Fibroblast of lung (primary cell): ENCODE measurements around the gene NXPH1.

ENCODE experiments used
- EZH2 ChIP-seq: IDR thresholded peaks from 2 replicates; pipeline ENCODE4 v1.5.1; 2012; ENCODE audit warnings: low read length, control low read depth, mild to moderate bottlenecking; ENCODE audit errors: missing control alignments
- TF ChIP-seq, protein P1 (sequence below), 2 donors: IDR thresholded peaks in 1 of 2; conservative IDR thresholded peaks in 1 of 2; 1 replicate in 1 of 2; 2 replicates in 1 of 2; pipeline ENCODE4 v1.5.1; 2011 to 2012; ENCODE audit warnings: low read length in 2 of 2, control low read depth in 1 of 2, inconsistent platforms in 1 of 2, low read depth in 1 of 2, mild to moderate bottlenecking in 1 of 2

DNA sequence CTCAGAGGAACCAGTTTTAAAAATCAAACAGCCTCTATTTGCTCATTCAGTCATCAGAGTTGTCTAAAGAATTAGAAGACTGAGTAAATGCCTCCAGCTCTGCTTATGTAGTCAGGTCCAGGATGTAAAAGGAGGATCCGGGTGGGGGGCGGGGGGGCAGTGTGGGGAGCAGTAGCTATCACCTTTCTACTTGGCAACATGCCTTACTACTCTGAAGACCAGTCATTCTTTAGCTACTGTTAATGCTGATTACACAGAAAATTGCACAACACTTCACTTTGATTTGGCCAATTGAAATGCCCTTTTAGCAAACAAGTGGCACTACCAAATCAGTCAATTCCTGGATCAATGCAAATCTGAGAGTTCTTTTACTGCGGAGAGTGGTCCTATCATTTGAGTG is 164.2 kb downstream of the NXPH1 start:
- TF ChIP-seq, protein P1, sequence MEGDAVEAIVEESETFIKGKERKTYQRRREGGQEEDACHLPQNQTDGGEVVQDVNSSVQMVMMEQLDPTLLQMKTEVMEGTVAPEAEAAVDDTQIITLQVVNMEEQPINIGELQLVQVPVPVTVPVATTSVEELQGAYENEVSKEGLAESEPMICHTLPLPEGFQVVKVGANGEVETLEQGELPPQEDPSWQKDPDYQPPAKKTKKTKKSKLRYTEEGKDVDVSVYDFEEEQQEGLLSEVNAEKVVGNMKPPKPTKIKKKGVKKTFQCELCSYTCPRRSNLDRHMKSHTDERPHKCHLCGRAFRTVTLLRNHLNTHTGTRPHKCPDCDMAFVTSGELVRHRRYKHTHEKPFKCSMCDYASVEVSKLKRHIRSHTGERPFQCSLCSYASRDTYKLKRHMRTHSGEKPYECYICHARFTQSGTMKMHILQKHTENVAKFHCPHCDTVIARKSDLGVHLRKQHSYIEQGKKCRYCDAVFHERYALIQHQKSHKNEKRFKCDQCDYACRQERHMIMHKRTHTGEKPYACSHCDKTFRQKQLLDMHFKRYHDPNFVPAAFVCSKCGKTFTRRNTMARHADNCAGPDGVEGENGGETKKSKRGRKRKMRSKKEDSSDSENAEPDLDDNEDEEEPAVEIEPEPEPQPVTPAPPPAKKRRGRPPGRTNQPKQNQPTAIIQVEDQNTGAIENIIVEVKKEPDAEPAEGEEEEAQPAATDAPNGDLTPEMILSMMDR (conservative IDR thresholded peaks at IDR 0.05 in 1 of 2, IDR thresholded peaks at IDR 0.05 in 1 of 2; ENCODE audit: low read depth in 1 of 2, low read length in 2 of 2): no peak
- no peak for TF ChIP-seq EZH2
